Effector memory CD4-positive, alpha-beta T cell (primary cell): ENCODE measurements around the gene CCNQ.

Source experiments
- DNase-seq, 3 donors: peaks; one replicate each; pipeline ENCODE4 v3.0.0-alpha.2; 2020
- H3K27ac ChIP-seq: 2 replicates; pipeline ENCODE4 v1.7.0; 2013; ENCODE audit warnings: mild to moderate bottlenecking, low read length, moderate library complexity; ENCODE audit not compliant: insufficient read depth, poor library complexity, severe bottlenecking
- H3K27me3 ChIP-seq: replicated peaks from 2 replicates; pipeline ENCODE4 v1.7.0; 2013; ENCODE audit warnings: mild to moderate bottlenecking, low read length; ENCODE audit not compliant: insufficient read depth, control insufficient read depth, poor library complexity, severe bottlenecking
- H3K36me3 ChIP-seq: 2 replicates; pipeline ENCODE4 v1.7.0; 2013; ENCODE audit warnings: mild to moderate bottlenecking, low read length, moderate library complexity; ENCODE audit not compliant: control insufficient read depth, insufficient read depth
- H3K4me1 ChIP-seq: 2 replicates; pipeline ENCODE4 v1.7.0; 2013; ENCODE audit warnings: low read length, mild to moderate bottlenecking; ENCODE audit not compliant: control insufficient read depth, insufficient read depth, poor library complexity, severe bottlenecking
- H3K4me3 ChIP-seq: 2 replicates; pipeline ENCODE4 v1.7.0; 2013; ENCODE audit warnings: low read length, low read depth, mild to moderate bottlenecking; ENCODE audit not compliant: insufficient read depth, poor library complexity, severe bottlenecking
- H3K9me3 ChIP-seq: 2 replicates; pipeline ENCODE4 v1.7.0; 2013; ENCODE audit warnings: mild to moderate bottlenecking, low read length, moderate library complexity; ENCODE audit not compliant: control insufficient read depth

Gene CCNQ

GRCh38 chrX:153587342-153587741 is 11.6 kb downstream of the CCNQ start:
- Histone ChIP-seq H3K27ac (no peak overlapping the region), H3K9me3 (no peaks in the 10 kb centered on the region), H3K4me1 (peaks cover 4% of the 10 kb centered on the region), H3K4me3 (no peak overlapping the region), H3K27me3 (no peaks in the 10 kb centered on the region), H3K36me3 (peaks cover 25% of the 10 kb centered on the region)
- DNase-seq, result no peak

- no peaks in the 10 kb centered on the region for H3K9me3 ChIP-seq
- H3K4me1 ChIP-seq, result peaks cover 4% of the 10 kb centered on the region
- no peak overlapping the region for H3K27ac ChIP-seq
- no peaks in the 10 kb centered on the region for H3K27me3 ChIP-seq
- DNase-seq, result no peak
- H3K4me3 ChIP-seq, result no peak overlapping the region
- peaks cover 25% of the 10 kb centered on the region for H3K36me3 ChIP-seq
Measured at GRCh38 chrX:153585827-153586226, 13.1 kb downstream of the CCNQ start.

GRCh38 chrX:153583433-153583832 is 15.5 kb downstream of the CCNQ start:
- no peak overlapping the region for H3K27ac ChIP-seq
- peaks cover 4% of the 10 kb centered on the region for H3K4me1 ChIP-seq
- H3K27me3 ChIP-seq, result no peaks in the 10 kb centered on the region
- peaks cover 13% of the 10 kb centered on the region for H3K36me3 ChIP-seq
- no peaks in the 10 kb centered on the region for H3K9me3 ChIP-seq
- no peak overlapping the region for H3K4me3 ChIP-seq
- DNase-seq, result no peak

- no peaks in the 10 kb centered on the region for H3K9me3 ChIP-seq
- H3K4me3 ChIP-seq, result peak overlapping the region; percentile 24
- H3K27ac ChIP-seq, result no peak overlapping the region
- peaks cover 9% of the 10 kb centered on the region for H3K36me3 ChIP-seq
- H3K27me3 ChIP-seq, result no peaks in the 10 kb centered on the region
- peaks cover 4% of the 10 kb centered on the region for H3K4me1 ChIP-seq
- peak; percentile 15 to 52 (median 51) for DNase-seq
Measured at GRCh38 chrX:153582896-153583295, 16.0 kb downstream of the CCNQ start.

- no peak for DNase-seq
- Histone ChIP-seq H3K4me3 (no peak overlapping the region), H3K36me3 (no peaks in the 10 kb centered on the region), H3K27ac (no peak overlapping the region), H3K4me1 (peaks cover 4% of the 10 kb centered on the region), H3K9me3 (no peaks in the 10 kb centered on the region), H3K27me3 (no peaks in the 10 kb centered on the region)
Measured at GRCh38 chrX:153580700-153581386, 18.1 kb downstream of the CCNQ start.

GRCh38 chrX:153578889-153579288 is 20.1 kb downstream of the CCNQ start:
- Histone ChIP-seq H3K4me3 (no peak overlapping the region), H3K27me3 (no peaks in the 10 kb centered on the region), H3K4me1 (peaks cover 4% of the 10 kb centered on the region), H3K9me3 (no peaks in the 10 kb centered on the region), H3K36me3 (no peaks in the 10 kb centered on the region), H3K27ac (no peak overlapping the region)
- DNase-seq, result no peak

GRCh38 chrX:153578200-153578835 is 20.6 kb downstream of the CCNQ start:
- Histone ChIP-seq H3K36me3 (no peaks in the 10 kb centered on the region), H3K27me3 (no peaks in the 10 kb centered on the region), H3K4me3 (no peak overlapping the region), H3K27ac (no peak overlapping the region), H3K9me3 (no peaks in the 10 kb centered on the region), H3K4me1 (no peaks in the 10 kb centered on the region)
- no peak for DNase-seq

GRCh38 chrX:153576961-153577360 is 22.0 kb downstream of the CCNQ start:
- no peak for DNase-seq
- Histone ChIP-seq H3K4me3 (no peak overlapping the region), H3K27ac (no peak overlapping the region), H3K27me3 (no peaks in the 10 kb centered on the region), H3K9me3 (no peaks in the 10 kb centered on the region), H3K4me1 (no peaks in the 10 kb centered on the region), H3K36me3 (no peaks in the 10 kb centered on the region)

GRCh38 chrX:153576239-153576870 is 22.6 kb downstream of the CCNQ start:
- H3K36me3 ChIP-seq, result no peaks in the 10 kb centered on the region
- no peak overlapping the region for H3K27ac ChIP-seq
- no peak for DNase-seq

GRCh38 chrX:153573984-153574383 is 25.0 kb downstream of the CCNQ start:
- H3K4me3 ChIP-seq, result no peak overlapping the region
- no peak overlapping the region for H3K27ac ChIP-seq
- H3K36me3 ChIP-seq, result no peaks in the 10 kb centered on the region
- no peaks in the 10 kb centered on the region for H3K27me3 ChIP-seq
- no peak for DNase-seq
- H3K4me1 ChIP-seq, result no peaks in the 10 kb centered on the region
- H3K9me3 ChIP-seq, result no peaks in the 10 kb centered on the region

More at GRCh38 chrX:153576239-153576870, 22.6 kb downstream of the CCNQ start:
- Histone ChIP-seq H3K27me3 (no peaks in the 10 kb centered on the region), H3K4me1 (no peaks in the 10 kb centered on the region), H3K4me3 (no peak overlapping the region), H3K9me3 (no peaks in the 10 kb centered on the region)
